Immature natural killer cell (primary cell): ENCODE results near the gene CBS. TPM values are rescaled to one million over a fixed set of nuclear protein-coding genes. Genes with fewer than 3 reads are reported as not detected.
"Not testable (repeated sequence)": the region's sequence is repeated elsewhere in the genome, so short reads cannot be mapped to it uniquely, and the experiment has no call there.

Source experiments
- DNase-seq, 3 donors: peaks; one replicate each; pipeline ENCODE4 v3.0.0; 2022; ENCODE audit warnings: mixed read lengths in 1 of 3
- H3K27ac Mint-ChIP-seq, 6 donors: one replicate each; pipeline ENCODE4 v1.8.0; 2020; ENCODE audit warnings: mixed read lengths in 6 of 6, mild to moderate bottlenecking in 5 of 6, inconsistent platforms in 4 of 6, moderate library complexity in 3 of 6
- H3K27me3 Mint-ChIP-seq, 3 donors: one replicate each; pipeline ENCODE4 v1.8.0; 2020 to 2021; ENCODE audit warnings: low read depth in 3 of 3, mild to moderate bottlenecking in 3 of 3, mixed read lengths in 3 of 3, moderate library complexity in 3 of 3, inconsistent platforms in 1 of 3
- H3K36me3 Mint-ChIP-seq, 3 donors: one replicate each; pipeline ENCODE4 v1.8.0; 2020; ENCODE audit warnings: mixed read lengths in 3 of 3, inconsistent platforms in 2 of 3, mild to moderate bottlenecking in 2 of 3
- H3K4me1 Mint-ChIP-seq, 2 donors: one replicate each; pipeline ENCODE4 v1.8.0; 2020; ENCODE audit warnings: inconsistent platforms in 2 of 2, mild to moderate bottlenecking in 2 of 2, mixed read lengths in 2 of 2, moderate library complexity in 1 of 2
- H3K4me3 Mint-ChIP-seq, 5 donors: one replicate each; pipeline ENCODE4 v1.8.0; 2020; ENCODE audit warnings: mild to moderate bottlenecking in 5 of 5, mixed read lengths in 5 of 5, inconsistent platforms in 3 of 5, moderate library complexity in 3 of 5
- H3K9me3 Mint-ChIP-seq, 6 donors: one replicate each; pipeline ENCODE4 v1.8.0; 2020; ENCODE audit warnings: mild to moderate bottlenecking in 6 of 6, mixed read lengths in 6 of 6, inconsistent platforms in 4 of 6, moderate library complexity in 3 of 6
- polyA plus RNA-seq, 3 donors: library from polyadenylated mRNA; unstranded; fragments of 300-500 nt; fragmentation: Illumina TruSeq; gene quantifications; one replicate each; pipeline ENCODE4 v1.2.3, GENCODE V29; 2021

The CBS gene
- polyA plus RNA-seq, 3 donors from 2014 or later = not detected

DNA sequence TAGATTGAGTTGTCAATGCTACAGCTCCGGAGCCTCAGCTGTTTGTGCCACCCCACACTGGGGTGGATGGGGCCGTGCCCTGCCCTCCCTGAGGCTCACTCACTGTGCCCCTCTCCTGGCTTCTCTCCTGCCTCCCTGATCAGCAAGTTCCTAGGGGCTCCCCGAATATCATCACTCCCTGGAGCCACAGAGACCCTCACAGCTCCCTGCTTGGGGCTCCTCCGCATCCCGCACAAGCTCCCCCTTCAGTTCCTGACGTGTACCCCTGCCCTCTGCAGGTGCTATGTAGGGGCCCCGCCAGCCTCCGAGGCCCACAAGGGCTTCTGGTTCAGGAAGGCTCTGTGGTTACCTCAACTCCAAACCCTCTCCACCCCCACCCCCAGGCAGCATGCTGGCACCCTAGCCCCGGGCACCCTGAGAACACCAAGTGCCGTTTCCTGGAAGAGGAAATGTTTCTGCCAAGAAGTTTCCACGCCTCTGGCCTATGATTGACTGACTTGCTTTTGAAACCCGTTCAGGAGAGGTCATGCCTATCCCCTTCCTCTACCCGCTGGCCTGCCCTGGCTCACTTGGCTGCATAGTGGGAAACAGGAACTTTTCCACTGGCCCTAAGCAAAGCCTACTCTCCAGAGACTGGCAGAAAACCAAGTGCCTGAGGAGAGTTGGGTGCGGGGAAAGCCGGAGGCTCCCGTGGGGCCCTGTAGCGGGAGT is 30.3 kb downstream of the CBS start:
- peak overlapping the region; percentile 38 to 82 (median 77) for H3K4me3 Mint-ChIP-seq
- peak in 1 of 3 donors; percentile 12 for DNase-seq
- H3K9me3 Mint-ChIP-seq, H3K36me3 Mint-ChIP-seq, H3K27me3 Mint-ChIP-seq, H3K4me1 Mint-ChIP-seq: not testable (repeated sequence)
- peak overlapping the region in 4 of 6 donors; percentile 73 to 93 (median 86) for H3K27ac Mint-ChIP-seq

DNA sequence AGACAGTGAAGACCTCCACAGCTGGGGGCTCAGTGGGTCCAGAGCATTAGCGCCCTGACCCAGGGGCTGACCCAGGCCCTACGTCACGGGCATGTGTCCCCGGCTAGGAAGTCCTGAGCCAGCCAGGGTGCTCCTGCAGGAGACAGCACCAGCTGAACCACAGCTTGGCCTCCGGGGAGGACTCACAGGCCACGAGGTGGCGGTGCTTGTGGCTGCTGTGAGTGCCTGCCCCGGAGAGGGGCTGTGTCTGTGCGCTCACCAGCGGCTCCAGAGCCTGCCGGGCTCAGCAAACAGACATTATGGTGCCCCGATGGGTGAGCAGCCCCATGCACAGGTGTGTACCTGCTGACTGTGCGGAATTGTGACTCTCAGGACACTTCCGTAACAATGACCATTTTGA is 31.1 kb downstream of the CBS start:
- H3K27ac Mint-ChIP-seq = peak overlapping the region in 1 of 6 donors; percentile 12
- H3K9me3 Mint-ChIP-seq, H3K36me3 Mint-ChIP-seq, DNase-seq, H3K4me1 Mint-ChIP-seq, H3K27me3 Mint-ChIP-seq, H3K4me3 Mint-ChIP-seq: not testable (repeated sequence)

DNA sequence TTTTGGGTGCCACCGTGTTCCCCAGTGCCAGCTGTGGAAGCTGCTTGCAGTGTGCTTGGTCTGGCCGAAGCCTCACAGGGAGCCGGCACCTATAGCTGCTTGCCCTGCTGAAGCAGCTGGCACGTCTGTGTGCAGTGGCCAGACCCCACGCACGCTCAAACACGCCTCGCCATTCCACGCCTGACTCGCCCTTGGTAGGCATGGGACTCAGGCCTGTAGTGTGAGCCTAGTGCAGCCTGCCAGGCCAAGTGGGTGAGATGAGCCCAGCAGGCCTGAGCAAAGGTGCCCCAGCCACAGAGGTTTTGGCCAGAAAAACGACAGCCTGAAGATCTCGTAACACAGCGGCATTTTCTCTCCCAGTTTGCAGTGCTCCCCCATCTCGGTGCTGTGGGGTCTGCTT is 32.3 kb downstream of the CBS start:
- not testable (repeated sequence) for H3K36me3 Mint-ChIP-seq, H3K4me3 Mint-ChIP-seq, DNase-seq, H3K27me3 Mint-ChIP-seq, H3K4me1 Mint-ChIP-seq, H3K9me3 Mint-ChIP-seq, H3K27ac Mint-ChIP-seq

DNA sequence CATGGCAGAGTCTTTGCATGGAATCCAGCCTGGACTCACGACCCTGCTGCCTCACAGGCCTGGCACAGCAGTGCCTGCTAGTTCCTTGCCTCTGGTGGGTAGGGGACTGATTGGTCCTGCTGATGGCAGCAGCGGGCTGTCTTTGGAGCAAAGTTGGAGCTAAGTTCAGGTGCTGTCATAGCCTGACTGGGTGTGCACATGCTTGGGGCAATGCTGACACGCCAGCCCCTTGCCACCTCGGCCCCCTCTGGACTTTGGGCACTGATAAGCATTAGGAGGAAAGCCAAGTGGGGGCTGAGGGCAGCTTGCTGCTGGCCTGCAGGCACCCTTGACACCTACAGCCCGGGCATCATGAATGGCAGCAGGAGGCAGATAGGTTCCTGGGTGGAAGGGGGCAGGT is 33.5 kb downstream of the CBS start:
- H3K27ac Mint-ChIP-seq, H3K9me3 Mint-ChIP-seq, DNase-seq, H3K4me1 Mint-ChIP-seq, H3K27me3 Mint-ChIP-seq, H3K4me3 Mint-ChIP-seq, H3K36me3 Mint-ChIP-seq: not testable (repeated sequence)

DNA sequence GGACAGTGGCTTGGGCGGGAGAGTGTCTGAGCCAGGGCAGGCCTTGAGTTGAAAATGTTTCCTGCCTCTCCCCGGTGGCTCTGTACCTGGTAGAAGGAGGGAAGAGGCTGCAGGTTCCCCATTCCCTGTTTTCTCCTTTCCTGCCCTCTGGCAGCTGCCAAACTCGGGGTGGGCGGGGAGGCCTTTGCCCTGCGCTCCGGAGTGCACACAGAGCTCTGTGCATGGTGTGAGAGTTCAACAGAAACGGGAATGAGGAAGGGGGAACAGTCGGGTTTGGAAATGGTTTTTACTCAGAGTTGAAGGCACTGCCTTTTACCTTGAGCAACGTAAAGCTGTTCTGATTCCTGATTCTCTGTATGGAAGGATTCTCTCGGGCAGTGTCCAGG is 37.0 kb downstream of the CBS start:
- H3K4me3 Mint-ChIP-seq, DNase-seq, H3K27me3 Mint-ChIP-seq, H3K4me1 Mint-ChIP-seq, H3K9me3 Mint-ChIP-seq, H3K27ac Mint-ChIP-seq, H3K36me3 Mint-ChIP-seq: not testable (repeated sequence)

DNA sequence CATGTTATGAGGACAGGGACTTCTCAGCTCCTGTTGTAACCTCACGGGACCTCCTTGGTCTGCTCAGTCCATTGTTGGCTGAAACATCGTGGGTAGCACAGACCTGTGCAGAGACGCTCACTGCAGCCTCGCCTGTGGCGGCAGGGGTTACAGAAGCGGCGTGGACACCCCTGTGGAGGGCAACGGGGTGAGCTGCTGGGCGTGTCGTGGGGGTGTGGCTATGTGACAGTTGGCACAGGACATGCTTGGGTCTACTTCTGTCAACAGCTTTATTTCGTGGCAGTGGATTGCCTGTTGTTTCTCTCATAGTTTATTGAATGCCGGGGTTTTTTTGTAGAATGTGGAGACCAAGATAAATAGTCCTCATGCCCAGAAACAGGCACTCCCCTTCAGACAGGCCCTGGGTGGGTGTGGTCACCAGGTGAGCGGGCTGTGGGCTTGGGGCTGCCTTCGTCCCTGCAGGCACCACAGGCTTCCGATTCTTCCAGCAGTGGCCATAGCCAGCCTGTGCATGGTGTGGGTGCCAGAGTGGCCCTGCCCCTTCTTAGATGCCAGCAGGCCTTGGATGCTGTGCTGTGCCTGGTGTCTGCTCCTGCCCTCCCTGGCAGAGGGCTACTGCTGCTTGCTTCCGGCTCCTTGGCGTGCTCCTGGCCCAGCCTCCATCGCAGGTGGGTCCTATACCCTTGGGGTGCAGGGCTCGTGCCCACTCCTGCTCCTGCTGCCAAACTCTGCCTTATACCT is 37.5 kb downstream of the CBS start:
- H3K36me3 Mint-ChIP-seq, H3K9me3 Mint-ChIP-seq, DNase-seq, H3K4me1 Mint-ChIP-seq, H3K27me3 Mint-ChIP-seq, H3K27ac Mint-ChIP-seq, H3K4me3 Mint-ChIP-seq: not testable (repeated sequence)

DNA sequence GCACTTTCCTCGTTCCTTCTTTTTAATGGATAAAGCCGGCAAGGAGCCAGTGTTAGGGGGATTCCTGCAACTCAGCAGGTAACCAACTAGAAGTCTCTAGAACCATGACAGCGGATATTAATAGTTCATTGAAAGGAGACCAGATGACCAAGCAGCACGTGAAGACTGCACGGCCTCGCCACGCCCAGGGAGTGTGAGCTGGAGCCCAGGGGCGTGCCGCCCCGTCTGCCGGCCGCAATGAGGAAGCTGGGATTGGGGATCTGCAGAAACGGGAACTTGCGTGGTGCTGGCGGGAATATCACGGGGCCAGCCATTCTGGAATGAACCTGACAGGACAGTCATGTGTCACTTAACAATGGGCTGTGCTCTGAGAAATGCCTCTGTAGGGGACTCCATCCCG is 38.7 kb downstream of the CBS start:
- not testable (repeated sequence) for H3K27me3 Mint-ChIP-seq, H3K9me3 Mint-ChIP-seq, DNase-seq, H3K36me3 Mint-ChIP-seq, H3K4me3 Mint-ChIP-seq, H3K27ac Mint-ChIP-seq, H3K4me1 Mint-ChIP-seq

DNA sequence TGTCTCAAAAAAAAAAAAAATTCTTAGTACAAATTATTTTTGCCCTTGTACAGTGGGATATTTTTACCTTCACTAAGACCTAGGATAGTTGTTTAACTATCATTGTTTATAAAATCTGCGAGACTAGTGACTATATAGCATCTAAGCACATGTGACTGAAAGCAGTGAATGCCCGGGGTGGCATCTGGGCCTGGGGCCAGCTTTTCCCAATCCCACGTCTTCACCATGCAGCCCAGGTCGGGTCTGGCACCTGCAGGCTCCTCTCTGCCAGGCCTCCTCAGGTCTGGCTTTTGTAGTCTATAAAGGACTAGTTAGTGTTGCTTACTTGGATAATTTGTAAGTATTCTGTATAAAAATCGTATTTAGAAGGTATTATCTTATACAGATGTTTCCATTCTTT is 40.8 kb downstream of the CBS start:
- no peak for DNase-seq
- peaks cover 3 to 24% (median 8%) of the 10 kb centered on the region in 3 donors for H3K36me3 Mint-ChIP-seq
- H3K27me3 Mint-ChIP-seq = peaks cover 0 to 2% (median 0%) of the 10 kb centered on the region in 3 donors
- H3K4me1 Mint-ChIP-seq = no peaks in the 10 kb centered on the region
- no peak overlapping the region for H3K4me3 Mint-ChIP-seq
- H3K9me3 Mint-ChIP-seq = no peaks in the 10 kb centered on the region
- no peak overlapping the region for H3K27ac Mint-ChIP-seq

DNA sequence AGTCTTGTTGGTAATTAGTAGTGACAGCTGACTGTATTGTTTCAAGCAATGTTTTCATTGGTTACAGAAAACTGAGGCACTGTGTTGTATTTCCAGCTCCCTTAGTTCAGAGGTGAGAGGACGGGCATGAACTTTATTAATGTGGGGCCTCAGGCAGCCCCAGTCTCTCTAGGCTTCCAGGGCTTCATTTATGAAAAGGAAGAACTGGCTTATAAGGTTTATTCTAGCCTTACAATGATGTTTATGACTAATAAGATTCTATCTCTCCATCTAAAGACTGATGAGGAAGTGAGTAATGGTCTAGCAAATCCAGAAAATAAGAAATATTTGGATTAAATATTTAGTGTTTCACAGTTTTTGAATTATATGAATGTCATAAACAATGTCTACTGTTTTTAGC is 41.5 kb downstream of the CBS start:
- H3K27ac Mint-ChIP-seq = no peak overlapping the region
- H3K9me3 Mint-ChIP-seq = no peaks in the 10 kb centered on the region

DNA sequence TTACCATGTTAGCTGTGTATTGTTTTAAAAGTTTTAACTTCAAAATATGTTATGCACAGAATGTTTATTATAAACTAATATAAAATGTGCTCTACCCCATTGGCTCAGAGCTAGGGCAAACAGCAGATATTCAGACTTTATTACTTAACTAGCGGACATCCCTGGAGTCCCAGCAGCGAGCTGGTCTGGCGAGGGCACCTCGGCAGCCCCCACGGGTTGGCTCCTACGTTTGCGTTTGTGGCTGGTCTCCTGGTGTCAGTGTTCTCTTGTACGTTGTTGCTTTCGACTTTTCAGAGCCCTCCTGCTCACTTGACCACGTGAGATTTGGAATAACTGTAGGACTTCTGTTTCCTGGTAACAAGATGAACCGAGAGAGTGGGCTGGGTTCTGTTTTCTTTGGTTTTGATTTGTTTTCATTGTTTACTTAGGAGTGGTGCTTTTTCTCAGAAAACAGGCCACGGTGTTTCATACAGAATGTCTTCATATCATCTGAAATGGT is 44.5 kb downstream of the CBS start:
- Mint-ChIP-seq H3K4me3 (no peak overlapping the region), H3K36me3 (peaks cover 3 to 48% (median 18%) of the 10 kb centered on the region in 3 donors), H3K27ac (no peak overlapping the region), H3K9me3 (no peaks in the 10 kb centered on the region), H3K27me3 (peaks cover 0 to 2% (median 1%) of the 10 kb centered on the region in 3 donors), H3K4me1 (no peaks in the 10 kb centered on the region)
- no peak for DNase-seq

More for the DNA sequence above, 41.5 kb downstream of the CBS start:
- no peak for DNase-seq
- H3K27me3 Mint-ChIP-seq = peaks cover 0 to 2% (median 1%) of the 10 kb centered on the region in 3 donors
- H3K4me1 Mint-ChIP-seq = no peaks in the 10 kb centered on the region
- peaks cover 3 to 28% (median 10%) of the 10 kb centered on the region in 3 donors for H3K36me3 Mint-ChIP-seq
- H3K4me3 Mint-ChIP-seq = no peak overlapping the region

DNA sequence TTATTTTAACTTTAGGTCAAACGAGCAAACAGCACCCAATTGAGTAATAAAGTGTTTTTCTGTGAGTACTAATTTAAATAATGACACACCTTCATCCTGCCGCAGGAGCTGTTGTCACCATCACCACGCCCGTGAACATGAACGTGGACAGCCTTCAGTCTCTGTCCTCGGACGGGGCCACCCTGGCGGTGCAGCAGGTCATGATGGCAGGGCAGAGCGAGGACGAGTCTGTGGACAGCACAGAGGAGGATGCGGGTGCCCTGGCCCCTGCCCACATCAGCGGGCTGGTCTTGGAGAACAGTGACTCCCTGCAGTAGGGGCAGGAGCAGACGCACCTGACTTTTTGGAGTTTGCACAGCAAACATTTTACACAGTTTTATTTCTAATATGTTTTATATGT is 45.9 kb downstream of the CBS start:
- Mint-ChIP-seq H3K4me1 (no peaks in the 10 kb centered on the region), H3K36me3 (peaks cover 3 to 52% (median 18%) of the 10 kb centered on the region in 3 donors), H3K9me3 (no peaks in the 10 kb centered on the region), H3K4me3 (no peak overlapping the region), H3K27ac (no peak overlapping the region), H3K27me3 (peaks cover 0 to 2% (median 1%) of the 10 kb centered on the region in 3 donors)
- DNase-seq = no peak

DNA sequence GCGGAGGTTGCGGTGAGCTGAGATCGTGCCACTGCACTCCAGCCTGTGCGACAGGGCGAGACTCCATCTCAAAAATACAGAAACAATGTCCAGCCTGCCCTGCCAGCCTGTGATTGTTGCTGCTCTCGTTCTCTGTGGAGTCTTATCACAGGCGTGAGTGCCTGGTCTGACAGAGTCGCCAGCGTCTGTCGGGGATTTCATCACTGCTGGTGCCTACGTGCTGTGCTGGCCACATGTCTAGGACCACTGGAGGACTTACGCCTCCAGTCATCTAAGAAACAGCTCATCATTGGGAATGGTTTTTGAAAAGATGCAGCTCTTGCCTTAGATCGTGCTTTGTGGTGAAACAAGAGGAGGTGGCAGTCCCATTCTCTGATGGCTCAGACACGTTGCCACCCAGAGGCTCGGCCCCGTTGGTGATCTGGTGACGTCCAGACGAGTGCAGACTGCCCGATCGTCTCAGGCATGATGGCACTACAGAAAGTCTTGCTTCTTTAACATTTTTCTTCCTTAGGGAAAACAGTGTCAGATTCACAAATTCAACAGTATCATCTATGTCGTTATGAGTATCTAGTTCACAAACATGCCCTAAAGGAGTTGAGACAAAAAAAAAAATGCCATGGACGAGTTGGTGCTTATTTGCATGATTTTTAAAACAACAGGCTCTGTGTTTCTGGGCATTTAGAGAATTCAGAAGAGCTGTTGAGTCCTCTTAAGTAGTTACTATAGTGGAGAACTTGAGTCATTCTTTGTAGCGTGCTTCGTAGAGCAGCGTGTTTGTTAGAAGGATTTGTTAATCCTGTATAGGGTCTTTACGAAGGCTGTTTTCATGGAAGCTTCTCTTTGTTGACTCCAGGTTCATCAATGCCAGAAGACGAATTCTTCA is 47.5 kb downstream of the CBS start:
- H3K4me3 Mint-ChIP-seq = no peak overlapping the region
- H3K27ac Mint-ChIP-seq = no peak overlapping the region

DNA sequence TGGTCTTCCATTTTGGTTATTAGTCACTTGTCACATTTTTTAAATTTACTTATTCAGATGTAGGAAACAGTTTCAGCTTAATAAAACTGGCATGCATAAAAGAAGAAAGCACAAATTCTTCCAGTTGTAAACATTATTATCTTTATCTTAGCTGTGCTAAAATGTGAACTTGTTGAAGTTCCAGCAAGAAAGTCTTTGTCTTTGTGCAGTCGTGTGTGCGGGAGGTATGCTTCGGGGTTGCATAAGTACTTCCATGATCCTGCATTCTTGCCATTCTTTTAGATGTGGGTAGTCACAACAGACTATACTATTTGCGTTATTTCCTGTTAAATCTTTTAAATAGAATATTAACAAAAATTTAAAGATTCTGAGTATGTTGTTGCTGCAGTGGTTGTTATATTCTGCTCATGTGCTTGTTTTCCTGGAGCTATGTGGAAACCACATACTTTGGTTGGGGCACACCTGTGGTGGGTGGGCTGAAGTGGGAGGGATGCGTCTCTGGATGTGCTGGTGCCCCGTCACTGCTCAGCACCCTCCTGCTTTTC is 49.9 kb downstream of the CBS start:
- H3K27me3 Mint-ChIP-seq = peaks cover 0 to 3% (median 2%) of the 10 kb centered on the region in 3 donors
- DNase-seq = no peak
- no peak overlapping the region for H3K27ac Mint-ChIP-seq
- peaks cover 0 to 1% of the 10 kb centered on the region in 2 donors for H3K4me1 Mint-ChIP-seq
- peaks cover 12 to 62% (median 17%) of the 10 kb centered on the region in 3 donors for H3K36me3 Mint-ChIP-seq
- no peak overlapping the region for H3K4me3 Mint-ChIP-seq
- no peaks in the 10 kb centered on the region for H3K9me3 Mint-ChIP-seq

More for the DNA sequence above, 47.5 kb downstream of the CBS start:
- Mint-ChIP-seq H3K4me1 (no peaks in the 10 kb centered on the region), H3K9me3 (no peaks in the 10 kb centered on the region), H3K36me3 (peaks cover 3 to 63% (median 18%) of the 10 kb centered on the region in 3 donors), H3K27me3 (peaks cover 0 to 2% (median 1%) of the 10 kb centered on the region in 3 donors)
- no peak for DNase-seq
